Glutamatergic neuron (in vitro differentiated cells): ENCODE results near the gene KRTAP5-2. TPM values are rescaled to one million over a fixed set of nuclear protein-coding genes. Genes with fewer than 3 reads are reported as not detected.

ENCODE experiments used
- DNase-seq: peaks from one replicate; pipeline ENCODE4 v3.0.0; 2022
- H3K27ac Mint-ChIP-seq: one replicate; pipeline ENCODE4 v1.8.0; 2020; ENCODE audit warnings: mild to moderate bottlenecking, mixed read lengths, inconsistent platforms; ENCODE audit not compliant: unreplicated experiment
- H3K27me3 Mint-ChIP-seq: one replicate; pipeline ENCODE4 v1.8.0; 2020; ENCODE audit warnings: mild to moderate bottlenecking, moderate library complexity, mixed read lengths, inconsistent platforms; ENCODE audit not compliant: unreplicated experiment
- H3K36me3 Mint-ChIP-seq: one replicate; pipeline ENCODE4 v1.8.0; 2020; ENCODE audit warnings: mild to moderate bottlenecking, mixed read lengths, inconsistent platforms; ENCODE audit not compliant: unreplicated experiment
- H3K4me1 Mint-ChIP-seq: one replicate; pipeline ENCODE4 v1.8.0; 2020; ENCODE audit warnings: mild to moderate bottlenecking, low read depth, mixed read lengths, inconsistent platforms; ENCODE audit not compliant: unreplicated experiment
- H3K4me3 Mint-ChIP-seq: one replicate; pipeline ENCODE4 v1.8.0; 2020; ENCODE audit warnings: mild to moderate bottlenecking, mixed read lengths, inconsistent platforms; ENCODE audit not compliant: unreplicated experiment
- H3K9me3 Mint-ChIP-seq: one replicate; pipeline ENCODE4 v1.8.0; 2020; ENCODE audit warnings: mild to moderate bottlenecking, moderate library complexity, mixed read lengths, inconsistent platforms; ENCODE audit not compliant: unreplicated experiment
- CTCF ChIP-seq: fragments of 200-600 bp; sonication (generic); IDR thresholded peaks from one replicate; pipeline ENCODE4 v1.5.0; 2021; ENCODE audit not compliant: partially characterized antibody, unreplicated experiment
- total RNA-seq: library from RNA; stranded (reverse); fragmentation: NEBNext Ultra II Directional; extraction: Animal tissue kit (Norgen Biotek cat#: 25700); gene quantifications from one replicate; pipeline ENCODE4 v1.2.1, GENCODE V29; 2021; ENCODE audit not compliant: unreplicated experiment

The KRTAP5-2 gene
- total RNA-seq, 1 donor from 2014 or later: not detected

DNA sequence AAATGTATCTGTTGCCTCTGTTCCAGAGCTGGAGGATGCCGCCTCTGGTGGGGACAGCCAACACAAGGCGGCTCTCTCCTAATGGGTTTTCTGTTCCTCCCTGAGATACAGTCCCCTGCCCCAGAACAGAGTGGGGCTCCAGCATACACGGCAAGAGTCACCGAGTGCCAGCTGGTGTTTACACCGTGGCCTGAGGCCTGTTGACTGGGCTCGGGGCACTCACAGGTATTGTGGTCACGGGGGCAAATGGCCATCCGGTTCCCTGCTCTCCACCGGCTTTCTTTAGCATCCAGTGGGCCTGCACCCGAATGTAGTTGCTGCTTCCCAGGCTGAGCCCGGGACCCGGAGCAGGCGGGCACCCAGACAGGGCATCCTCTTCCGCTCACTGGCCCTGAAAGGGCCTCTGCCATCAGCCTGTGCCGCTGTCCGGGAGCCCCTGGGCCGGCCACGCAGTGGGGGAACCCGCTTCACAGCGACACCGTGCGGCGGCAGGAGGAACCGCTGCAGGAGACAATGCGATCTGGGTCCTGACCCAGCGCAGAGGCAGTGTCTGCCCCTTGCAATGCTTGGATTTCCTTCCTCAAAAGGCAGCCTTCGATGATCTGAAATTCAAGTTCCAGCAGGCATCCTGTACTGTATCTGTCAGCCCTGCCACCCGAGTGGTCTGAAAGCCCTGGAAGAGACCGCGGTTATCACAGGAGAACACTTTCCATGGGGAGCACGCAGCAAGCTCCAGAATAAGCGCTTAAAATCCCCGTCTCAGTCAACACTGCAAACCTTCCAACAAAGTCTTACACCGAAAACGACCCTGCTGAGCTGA, 30.6 kb upstream of the KRTAP5-2 start:
- Mint-ChIP-seq H3K36me3 (no peaks in the 10 kb centered on the region), H3K9me3 (peaks cover 6% of the 10 kb centered on the region), H3K4me3 (no peak overlapping the region), H3K27me3 (peaks cover 4% of the 10 kb centered on the region), H3K4me1 (no peaks in the 10 kb centered on the region), H3K27ac (no peak overlapping the region)
- peak; percentile 95 for TF ChIP-seq CTCF
- DNase-seq: peak; percentile 90

- no peaks in the 10 kb centered on the region for H3K36me3 Mint-ChIP-seq
These were observed 27.4 kb upstream of the KRTAP5-2 start for GRCh38 chr11:1625541-1625940.

DNA sequence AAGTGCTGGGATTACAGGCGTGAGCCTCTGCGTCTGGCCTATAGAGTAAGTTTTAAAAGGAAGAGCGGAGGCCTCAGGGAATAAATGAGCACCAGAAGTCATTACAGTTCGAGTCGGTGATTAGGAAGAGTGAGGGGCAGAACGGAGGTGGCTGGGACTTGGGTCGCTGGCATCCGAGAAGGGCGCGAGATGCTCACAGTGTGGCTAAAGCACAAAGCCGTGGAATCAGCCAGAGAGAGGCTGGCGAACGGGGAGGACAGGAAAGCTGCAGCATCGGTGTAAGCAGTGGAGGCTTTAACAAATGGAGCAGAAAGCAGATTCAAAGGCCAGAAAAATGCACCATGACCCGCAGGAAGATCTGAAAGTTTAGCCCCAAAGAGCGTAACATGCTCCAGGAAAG, 26.5 kb upstream of the KRTAP5-2 start:
- peaks cover 8% of the 10 kb centered on the region for H3K27me3 Mint-ChIP-seq
- no peak overlapping the region for H3K27ac Mint-ChIP-seq
- no peak overlapping the region for H3K4me3 Mint-ChIP-seq
- no peak for DNase-seq
- H3K4me1 Mint-ChIP-seq: no peaks in the 10 kb centered on the region
- H3K36me3 Mint-ChIP-seq: no peaks in the 10 kb centered on the region
- TF ChIP-seq CTCF: no peak
- H3K9me3 Mint-ChIP-seq: peaks cover 4% of the 10 kb centered on the region

More at GRCh38 chr11:1625541-1625940, 27.4 kb upstream of the KRTAP5-2 start:
- no peak for TF ChIP-seq CTCF
- Mint-ChIP-seq H3K4me1 (no peaks in the 10 kb centered on the region), H3K27ac (no peak overlapping the region), H3K27me3 (peaks cover 8% of the 10 kb centered on the region), H3K9me3 (peaks cover 4% of the 10 kb centered on the region), H3K4me3 (no peak overlapping the region)
- no peak for DNase-seq

- H3K36me3 Mint-ChIP-seq: no peaks in the 10 kb centered on the region
- H3K27ac Mint-ChIP-seq: no peak overlapping the region
- peaks cover 4% of the 10 kb centered on the region for H3K9me3 Mint-ChIP-seq
- H3K27me3 Mint-ChIP-seq: peaks cover 8% of the 10 kb centered on the region
- H3K4me1 Mint-ChIP-seq: no peaks in the 10 kb centered on the region
- no peak for DNase-seq
- no peak for TF ChIP-seq CTCF
- no peak overlapping the region for H3K4me3 Mint-ChIP-seq
These were observed 25.6 kb upstream of the KRTAP5-2 start for GRCh38 chr11:1623716-1624115.

DNA sequence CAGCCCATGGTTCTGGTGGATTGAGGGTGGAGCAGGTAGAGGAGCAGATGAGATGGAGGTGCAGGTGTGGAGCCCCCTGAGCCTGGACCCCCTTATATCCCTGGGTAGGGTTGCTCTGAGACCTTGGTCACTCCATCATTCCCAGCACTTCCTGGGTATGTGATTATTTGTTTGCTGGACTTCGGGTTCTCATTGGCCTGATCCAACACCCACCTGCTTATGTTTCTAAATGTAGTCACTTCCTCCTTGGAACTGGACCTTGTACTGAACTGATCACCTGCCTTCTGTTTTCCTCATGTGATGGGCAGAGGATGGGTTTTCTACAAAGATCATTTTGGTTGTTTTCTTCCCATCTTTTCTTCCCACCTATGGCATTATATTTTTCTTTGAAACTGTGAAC, 24.0 kb upstream of the KRTAP5-2 start, which contains the start of gene KRTAP5-4:
Gene KRTAP5-4 (minus strand): TSS at position 53 of the 400 bp plus-strand sequence. CDS start 45 bp downstream, at position 8.
- TF ChIP-seq CTCF: no peak
- H3K4me3 Mint-ChIP-seq: no peak within 1 kb of the TSS
- H3K27ac Mint-ChIP-seq: peak within 1 kb of the TSS; percentile 67
- peaks cover 8% of the 10 kb centered on the region for H3K9me3 Mint-ChIP-seq
- H3K36me3 Mint-ChIP-seq: peaks cover 5% of the 10 kb centered on the region
- H3K27me3 Mint-ChIP-seq: peaks cover 9% of the 10 kb centered on the region
- DNase-seq: no peak
- no peaks in the 10 kb centered on the region for H3K4me1 Mint-ChIP-seq
